ENCODE measurements around the gene RHNO1. TPM values are rescaled to one million over a fixed set of nuclear protein-coding genes. Genes with fewer than 3 reads are reported as not detected.

Gene RHNO1
- total and polyA plus RNA-seq, 2 of the 8 experiments (the other 6 are each of a cell fraction or from before 2014, with no cell fraction given) = 55.8 to 56.9 TPM

DNA sequence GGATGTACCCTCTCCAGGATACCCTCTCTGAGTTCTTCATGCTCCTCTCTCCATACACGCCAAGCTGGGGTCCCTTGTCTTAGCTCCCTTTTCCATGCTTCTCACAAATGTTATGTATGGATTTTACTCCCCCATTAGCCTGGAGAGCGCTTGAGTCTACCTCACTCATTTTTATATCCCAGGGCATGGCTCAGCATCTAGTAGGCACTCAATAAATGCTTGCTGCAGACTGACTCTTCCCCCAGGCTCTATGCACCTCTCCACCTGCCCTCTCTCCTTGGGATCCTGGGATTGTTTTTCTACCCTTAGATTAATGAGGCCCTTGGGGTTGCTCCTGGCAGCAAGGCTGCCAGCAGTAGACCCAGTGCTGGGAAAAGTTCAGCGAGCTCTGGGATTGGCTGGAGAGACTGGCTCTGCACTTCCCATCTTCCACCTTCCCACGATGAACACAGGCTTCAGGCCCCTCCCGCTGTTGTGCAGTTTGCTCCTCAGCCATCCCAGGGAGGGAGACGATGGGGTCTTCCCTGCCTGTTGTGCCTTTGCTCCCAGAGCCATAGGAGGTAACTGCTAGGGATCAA lies 44.4 kb upstream of the RHNO1 start (continued):
- no peak for TF ChIP-seq FOSL1 (IDR thresholded peaks at IDR 0.05; ENCODE audit: insufficient read depth, low read depth, low read length)
- TF ChIP-seq, protein P1, sequence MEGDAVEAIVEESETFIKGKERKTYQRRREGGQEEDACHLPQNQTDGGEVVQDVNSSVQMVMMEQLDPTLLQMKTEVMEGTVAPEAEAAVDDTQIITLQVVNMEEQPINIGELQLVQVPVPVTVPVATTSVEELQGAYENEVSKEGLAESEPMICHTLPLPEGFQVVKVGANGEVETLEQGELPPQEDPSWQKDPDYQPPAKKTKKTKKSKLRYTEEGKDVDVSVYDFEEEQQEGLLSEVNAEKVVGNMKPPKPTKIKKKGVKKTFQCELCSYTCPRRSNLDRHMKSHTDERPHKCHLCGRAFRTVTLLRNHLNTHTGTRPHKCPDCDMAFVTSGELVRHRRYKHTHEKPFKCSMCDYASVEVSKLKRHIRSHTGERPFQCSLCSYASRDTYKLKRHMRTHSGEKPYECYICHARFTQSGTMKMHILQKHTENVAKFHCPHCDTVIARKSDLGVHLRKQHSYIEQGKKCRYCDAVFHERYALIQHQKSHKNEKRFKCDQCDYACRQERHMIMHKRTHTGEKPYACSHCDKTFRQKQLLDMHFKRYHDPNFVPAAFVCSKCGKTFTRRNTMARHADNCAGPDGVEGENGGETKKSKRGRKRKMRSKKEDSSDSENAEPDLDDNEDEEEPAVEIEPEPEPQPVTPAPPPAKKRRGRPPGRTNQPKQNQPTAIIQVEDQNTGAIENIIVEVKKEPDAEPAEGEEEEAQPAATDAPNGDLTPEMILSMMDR (IDR thresholded peaks at IDR 0.05; ENCODE audit: control extremely low read depth in 1 of 3, insufficient read depth in 1 of 3, low read depth in 1 of 3, low read length in 3 of 3) = no peak
- TF ChIP-seq, protein P2, sequence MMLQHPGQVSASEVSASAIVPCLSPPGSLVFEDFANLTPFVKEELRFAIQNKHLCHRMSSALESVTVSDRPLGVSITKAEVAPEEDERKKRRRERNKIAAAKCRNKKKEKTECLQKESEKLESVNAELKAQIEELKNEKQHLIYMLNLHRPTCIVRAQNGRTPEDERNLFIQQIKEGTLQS (IDR thresholded peaks at IDR 0.05; ENCODE audit: insufficient read depth, low read depth, low read length) = no peak
